D721Med (cell line): ENCODE measurements around the gene GIMAP5.

Source experiments
- DNase-seq: peaks from one replicate; pipeline ENCODE4 v3.0.0; 2011; ENCODE audit warnings: low spot score; ENCODE audit not compliant: insufficient read length
- FAIRE-seq: peaks from 2 replicates; lab custom pipeline; 2011; peaks lifted over from hg19 to GRCh38; lab: Jason Lieb, UNC
- CTCF ChIP-seq: IDR thresholded peaks from 2 replicates; pipeline ENCODE4 v1.5.1; 2012; ENCODE audit warnings: mild to moderate bottlenecking, control low read depth; ENCODE audit not compliant: insufficient read depth; ENCODE audit errors: missing control alignments

GIMAP5 gene

GRCh38 chr7:150740053-150740452 is 2.8 kb downstream of the GIMAP5 start:
- FAIRE-seq (no peak), DNase-seq (no peak)
- no peak for TF ChIP-seq CTCF

- TF ChIP-seq CTCF, result no peak
- FAIRE-seq (no peak), DNase-seq (no peak)
These were observed 5.2 kb downstream of the GIMAP5 start for GRCh38 chr7:150742286-150742968.

GRCh38 chr7:150744041-150744656 is 6.9 kb downstream of the GIMAP5 start:
- DNase-seq, result no peak
- no peak for TF ChIP-seq CTCF
- FAIRE-seq, result no peak

GRCh38 chr7:150745086-150745485 is 7.9 kb downstream of the GIMAP5 start:
- no peak for FAIRE-seq
- TF ChIP-seq CTCF, result no peak

GRCh38 chr7:150745876-150746275 is 8.7 kb downstream of the GIMAP5 start:
- DNase-seq (no peak), FAIRE-seq (no peak)
- no peak for TF ChIP-seq CTCF

More at GRCh38 chr7:150745086-150745485, 7.9 kb downstream of the GIMAP5 start:
- no peak for DNase-seq

GRCh38 chr7:150746921-150747320 is 9.7 kb downstream of the GIMAP5 start:
- DNase-seq (no peak), FAIRE-seq (no peak)
- TF ChIP-seq CTCF, result no peak

- no peak for TF ChIP-seq CTCF
- FAIRE-seq (no peak), DNase-seq (no peak)
These were observed 11.2 kb downstream of the GIMAP5 start for GRCh38 chr7:150748376-150748775.
